HG03469 (cell line): ENCODE results near the gene RHBG.

ENCODE experiments used
- ATAC-seq: cut with Tn5 transposase; IDR thresholded peaks from one replicate; pipeline ENCODE4 v1.9.1; 2021; ENCODE audit warnings: mild to moderate bottlenecking, moderate library complexity, moderate number of reproducible peaks; ENCODE audit not compliant: unreplicated experiment

Gene RHBG

DNA sequence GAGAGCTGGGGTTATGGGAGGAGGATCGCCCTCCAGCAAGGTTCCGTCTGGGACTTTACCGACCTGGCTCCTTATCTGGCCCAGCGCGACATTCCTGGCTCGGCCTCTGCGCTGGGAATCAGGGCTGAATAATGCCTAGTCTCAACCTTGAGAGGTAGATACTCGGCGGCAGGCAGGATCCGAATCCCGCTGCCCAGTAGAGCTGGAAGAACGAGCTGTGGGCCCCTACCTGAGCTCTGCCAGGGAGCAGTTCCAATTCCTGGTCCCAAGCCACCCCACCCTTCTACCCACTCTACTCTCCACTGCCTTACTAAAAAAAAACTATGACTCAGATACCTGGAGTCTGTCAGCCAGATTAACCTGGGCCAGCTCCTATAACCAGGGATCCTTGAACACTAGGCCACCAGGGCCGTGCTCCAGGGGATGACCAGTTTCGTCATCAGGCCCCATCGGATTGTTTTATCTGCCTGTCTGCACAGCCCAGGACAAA is 53.6 kb downstream of the RHBG start:
- no peak for ATAC-seq

DNA sequence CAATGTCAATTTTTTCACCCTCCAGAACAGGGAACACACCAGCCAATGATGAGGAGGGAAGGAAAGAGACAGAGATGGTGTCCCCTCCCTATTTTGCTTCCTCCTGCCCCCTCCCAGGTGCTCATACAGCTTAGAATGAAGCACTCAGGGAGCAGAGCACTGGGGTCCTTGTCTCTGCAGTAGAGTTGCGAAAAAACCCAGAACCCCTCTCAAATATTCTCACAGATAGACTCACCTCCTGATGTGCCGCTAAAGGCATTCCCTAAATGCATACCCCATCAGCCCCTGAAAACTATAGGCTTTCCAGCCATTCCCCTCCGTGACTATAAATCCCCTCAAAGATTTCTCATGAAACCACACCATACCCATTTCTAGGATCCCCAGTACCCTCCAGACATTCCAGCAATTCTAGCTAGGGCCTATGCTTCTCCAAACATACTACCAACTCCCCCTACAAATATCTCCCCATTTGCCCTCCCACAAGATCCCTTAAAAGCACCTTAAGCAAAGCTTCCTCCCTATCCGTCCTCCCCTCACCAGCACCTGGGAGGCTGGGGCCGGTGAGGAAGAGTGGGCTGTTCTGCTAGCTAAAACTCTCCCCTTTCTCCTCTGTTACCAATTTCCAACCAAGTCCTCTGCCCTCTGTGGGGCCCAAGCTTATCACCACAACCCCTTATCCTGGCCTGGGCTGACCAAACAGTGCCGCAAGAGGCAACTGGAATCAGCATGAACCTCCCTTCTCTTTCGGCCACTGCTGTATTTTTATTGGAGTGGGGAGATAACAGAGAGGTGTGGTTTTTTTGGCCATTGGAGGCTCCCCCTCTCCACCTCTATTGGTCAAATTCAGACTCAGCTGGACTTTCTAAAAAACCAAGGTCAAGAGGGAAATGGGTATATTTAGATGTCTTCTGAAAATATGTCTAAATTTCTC is 54.7 kb downstream of the RHBG start:
- no peak for ATAC-seq

- ATAC-seq: no peak
Observed at GRCh38 chr1:156424806-156425432, 55.9 kb downstream of the RHBG start.

DNA sequence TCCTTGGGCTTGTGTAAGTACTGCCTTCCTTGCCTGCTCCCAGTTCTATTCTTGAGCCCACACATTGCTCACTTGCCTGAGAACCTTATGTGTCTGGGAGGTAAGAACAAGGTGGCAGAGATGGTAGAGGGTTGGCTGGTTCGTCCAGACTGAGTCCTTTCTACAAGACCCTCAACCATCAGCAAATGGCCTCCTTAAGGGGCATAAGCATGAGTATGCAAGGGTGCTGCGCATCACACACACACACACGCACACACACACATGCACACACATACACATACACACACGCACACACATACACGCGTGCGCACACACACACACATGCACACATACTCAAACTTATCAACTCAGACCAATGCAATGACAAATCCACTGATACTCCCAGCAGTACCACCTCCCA is 56.9 kb downstream of the RHBG start:
- no peak for ATAC-seq

DNA sequence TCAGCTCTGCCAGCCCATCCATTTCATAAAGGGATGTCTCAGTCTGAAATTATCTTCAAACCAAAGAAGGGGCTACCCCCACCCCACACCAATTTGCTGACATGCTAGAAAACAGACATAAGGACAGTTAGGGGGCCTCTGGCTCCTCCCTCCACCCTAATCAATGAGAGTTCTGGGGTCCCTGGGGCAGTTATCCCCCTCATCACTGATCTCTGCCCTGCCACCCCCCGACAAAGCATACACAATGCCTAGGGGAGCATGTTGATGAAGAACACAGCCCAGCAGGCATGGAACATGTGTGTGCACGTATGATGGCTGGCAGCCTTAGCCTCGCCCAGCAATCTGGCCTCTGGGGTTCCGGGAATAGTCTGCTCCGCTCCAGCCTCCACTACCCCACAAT is 58.9 kb downstream of the RHBG start:
- no peak for ATAC-seq

GRCh38 chr1:156428746-156429288 is 59.8 kb downstream of the RHBG start:
- ATAC-seq: no peak

DNA sequence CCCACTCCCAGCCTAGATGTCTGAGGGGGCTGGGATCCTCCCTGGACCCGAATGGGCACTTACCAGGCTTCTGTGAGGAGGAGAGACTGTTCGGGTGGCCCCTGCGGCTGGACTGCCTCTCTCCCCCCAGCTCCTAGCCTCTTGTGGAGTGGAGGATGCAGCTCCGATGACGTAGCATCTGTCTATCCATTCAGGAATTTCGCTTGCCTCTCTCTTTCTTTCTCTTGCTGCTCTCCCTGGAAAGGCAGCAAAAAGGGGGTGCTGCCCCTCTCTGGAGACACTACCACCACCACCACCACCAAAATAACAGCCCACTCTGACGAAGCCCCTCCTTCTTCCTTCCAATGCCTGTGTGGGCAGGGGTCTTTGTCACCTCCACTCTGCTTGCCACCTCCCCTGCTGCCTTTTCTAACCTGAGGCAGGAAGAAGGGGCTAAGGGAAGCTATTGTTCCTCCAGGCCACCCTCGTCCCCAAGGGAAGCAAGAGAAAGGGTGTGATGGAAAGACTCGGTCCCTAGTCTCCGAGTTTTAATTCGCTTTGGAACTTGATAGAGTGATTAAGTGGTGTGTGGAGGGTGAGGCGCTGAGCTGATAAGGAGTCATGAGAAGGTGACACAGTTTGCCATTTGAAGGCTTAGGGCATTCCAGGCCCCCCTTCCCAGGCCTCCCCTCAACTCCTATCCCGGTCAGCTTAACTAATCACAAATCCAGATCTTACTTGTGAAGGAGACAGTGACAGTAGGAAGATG is 60.5 kb downstream of the RHBG start:
- no peak for ATAC-seq

GRCh38 chr1:156430303-156430702 is 61.3 kb downstream of the RHBG start:
- no peak for ATAC-seq

- ATAC-seq: no peak
Observed at GRCh38 chr1:156430866-156431265, 61.9 kb downstream of the RHBG start.

- no peak for ATAC-seq
Observed at GRCh38 chr1:156431366-156431765, 62.4 kb downstream of the RHBG start.

DNA sequence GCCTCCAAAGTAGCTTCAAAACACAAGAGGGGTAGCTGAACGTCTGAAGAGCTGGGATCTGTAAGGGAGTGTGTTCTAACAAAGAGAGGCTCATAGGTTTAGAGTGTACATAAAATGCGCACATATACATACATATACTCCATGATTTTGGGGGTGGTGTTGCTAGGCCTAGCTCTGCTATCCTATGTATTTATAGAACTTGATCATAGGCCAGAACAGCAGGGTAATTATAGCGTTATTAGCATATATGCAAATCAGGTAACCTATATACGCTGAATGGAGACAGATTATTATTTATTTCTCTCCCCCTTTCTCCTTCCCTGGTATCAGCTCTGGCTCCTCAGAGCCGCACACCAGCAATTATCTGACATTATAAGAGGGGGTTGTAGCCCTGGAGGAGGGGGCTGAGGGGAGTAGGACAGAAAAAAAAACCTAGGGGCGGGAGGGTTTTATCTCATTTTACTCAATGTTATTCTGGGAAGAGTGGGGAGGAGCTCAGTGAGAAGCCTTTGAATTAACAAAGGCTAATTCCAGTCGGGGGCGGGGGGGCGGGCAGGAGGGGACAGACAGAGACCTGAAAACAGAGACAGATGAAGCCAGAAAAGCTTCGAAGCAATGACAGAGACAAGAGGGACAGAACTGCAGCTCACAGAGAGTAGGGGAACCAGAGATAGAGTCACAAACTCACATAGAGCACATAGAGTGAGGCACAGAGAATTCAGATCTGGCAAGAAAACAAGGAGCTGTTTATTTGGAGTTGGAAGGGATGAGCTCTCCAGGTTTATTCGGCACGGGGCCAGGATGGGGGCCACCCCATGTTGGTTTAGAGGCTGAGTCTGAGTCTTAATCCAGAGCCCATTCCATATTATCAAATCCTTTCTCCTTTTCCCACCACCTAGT is 63.0 kb downstream of the RHBG start:
- ATAC-seq: no peak

- ATAC-seq: no peak
Observed at GRCh38 chr1:156432669-156433018, 63.6 kb downstream of the RHBG start.

DNA sequence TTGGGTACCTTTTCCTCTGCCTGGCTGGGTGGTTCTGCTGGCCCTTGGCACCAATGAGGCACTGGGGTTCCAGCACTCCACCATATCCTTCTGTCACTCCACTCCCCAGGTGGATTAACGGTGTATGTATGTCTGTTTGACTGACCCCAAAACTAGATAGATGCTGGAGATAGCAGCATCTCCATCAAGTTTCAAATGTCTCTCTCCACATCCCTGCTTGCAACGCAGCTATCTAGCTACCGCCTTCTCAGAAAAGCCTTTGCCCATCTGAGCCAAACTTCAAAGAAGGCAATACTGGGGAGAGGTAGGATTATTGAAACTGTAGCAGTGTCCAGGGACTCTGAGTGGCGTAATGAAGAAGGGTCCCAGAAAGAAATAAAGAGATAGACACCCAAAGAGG is 64.0 kb downstream of the RHBG start:
- ATAC-seq: no peak

DNA sequence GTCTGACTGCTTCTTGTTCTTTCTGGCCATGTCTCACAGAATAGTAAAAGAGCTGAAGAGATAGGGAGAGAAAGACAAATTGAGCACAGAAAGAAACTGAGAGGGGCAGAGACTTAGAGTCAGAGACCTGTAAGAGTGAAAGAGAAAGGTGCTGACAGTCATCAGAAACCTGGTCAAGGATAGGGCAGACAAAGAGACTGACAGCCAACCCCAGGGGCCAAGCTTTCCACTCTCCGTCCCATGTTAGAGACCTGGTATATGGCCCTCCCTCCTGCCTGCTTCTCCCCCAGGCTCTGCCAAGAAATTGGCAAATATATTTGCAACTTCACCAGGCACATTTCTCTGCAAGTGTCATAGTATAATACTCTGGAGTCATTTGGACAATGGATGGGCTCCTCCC is 64.6 kb downstream of the RHBG start:
- no peak for ATAC-seq
